ENCODE data around the gene CD300LF.
A peak's percentile ranks its signal among the peaks of the same experiment; 100 is the strongest.

The CD300LF gene

DNA sequence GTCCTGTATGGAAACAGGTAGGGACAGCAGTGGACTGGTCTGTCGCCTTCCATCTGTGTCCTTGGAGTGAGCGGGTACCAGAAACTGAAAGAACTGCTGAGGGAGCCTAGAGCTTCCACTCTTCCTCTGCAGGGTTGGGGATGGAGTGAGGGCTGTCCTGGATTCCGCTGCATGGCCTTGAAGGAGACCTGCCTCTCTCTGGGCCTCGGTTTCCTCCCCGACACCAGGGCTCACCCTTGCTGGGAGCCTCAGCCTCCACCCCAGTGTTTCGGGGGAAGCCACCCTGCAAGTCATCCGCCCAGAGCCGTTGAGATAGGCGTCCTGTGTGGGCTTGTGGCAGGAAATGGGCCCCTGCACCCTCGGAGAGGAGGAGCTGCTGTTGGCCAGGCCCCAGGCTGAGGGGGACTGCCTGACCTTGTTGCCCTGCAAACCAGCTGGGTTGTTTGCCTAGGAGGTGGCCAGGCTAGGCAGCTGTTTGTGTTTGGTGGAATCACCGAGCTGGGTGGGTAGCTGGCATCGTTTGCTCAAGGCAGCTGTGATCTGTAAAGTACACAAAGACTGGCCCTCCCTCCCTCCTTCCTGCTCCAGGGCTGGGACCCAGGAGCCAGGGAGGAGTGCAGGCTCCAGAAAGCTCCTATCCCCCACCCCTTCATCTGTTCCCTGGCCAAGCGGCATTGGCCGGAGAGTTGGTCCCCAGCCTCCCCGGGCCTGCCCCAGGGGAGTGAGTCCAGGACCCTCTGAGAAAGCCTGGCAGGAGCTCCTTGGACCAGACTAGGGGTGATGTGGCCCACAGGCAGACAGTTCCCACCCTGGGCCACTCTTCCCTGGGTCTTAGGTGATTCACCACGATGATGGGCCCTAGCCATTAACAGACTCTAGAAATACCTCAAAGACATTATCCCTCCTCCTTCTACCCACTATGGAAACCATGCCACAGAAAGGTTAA is 25.6 kb upstream of the CD300LF start:
- H3K4me3 ChIP-seq (ENCODE audit: low read depth, low read length): no peak overlapping the region
- in situ Hi-C loops (cut with HindIII; ENCODE audit: low sequenced_read_pairs): no loop called here
- TF ChIP-seq, protein P1, sequence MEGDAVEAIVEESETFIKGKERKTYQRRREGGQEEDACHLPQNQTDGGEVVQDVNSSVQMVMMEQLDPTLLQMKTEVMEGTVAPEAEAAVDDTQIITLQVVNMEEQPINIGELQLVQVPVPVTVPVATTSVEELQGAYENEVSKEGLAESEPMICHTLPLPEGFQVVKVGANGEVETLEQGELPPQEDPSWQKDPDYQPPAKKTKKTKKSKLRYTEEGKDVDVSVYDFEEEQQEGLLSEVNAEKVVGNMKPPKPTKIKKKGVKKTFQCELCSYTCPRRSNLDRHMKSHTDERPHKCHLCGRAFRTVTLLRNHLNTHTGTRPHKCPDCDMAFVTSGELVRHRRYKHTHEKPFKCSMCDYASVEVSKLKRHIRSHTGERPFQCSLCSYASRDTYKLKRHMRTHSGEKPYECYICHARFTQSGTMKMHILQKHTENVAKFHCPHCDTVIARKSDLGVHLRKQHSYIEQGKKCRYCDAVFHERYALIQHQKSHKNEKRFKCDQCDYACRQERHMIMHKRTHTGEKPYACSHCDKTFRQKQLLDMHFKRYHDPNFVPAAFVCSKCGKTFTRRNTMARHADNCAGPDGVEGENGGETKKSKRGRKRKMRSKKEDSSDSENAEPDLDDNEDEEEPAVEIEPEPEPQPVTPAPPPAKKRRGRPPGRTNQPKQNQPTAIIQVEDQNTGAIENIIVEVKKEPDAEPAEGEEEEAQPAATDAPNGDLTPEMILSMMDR (IDR thresholded peaks at IDR 0.05; ENCODE audit: low read depth, low read length, missing control alignments): no peak
- DNase-seq (ENCODE audit: low read depth): no peak

DNA sequence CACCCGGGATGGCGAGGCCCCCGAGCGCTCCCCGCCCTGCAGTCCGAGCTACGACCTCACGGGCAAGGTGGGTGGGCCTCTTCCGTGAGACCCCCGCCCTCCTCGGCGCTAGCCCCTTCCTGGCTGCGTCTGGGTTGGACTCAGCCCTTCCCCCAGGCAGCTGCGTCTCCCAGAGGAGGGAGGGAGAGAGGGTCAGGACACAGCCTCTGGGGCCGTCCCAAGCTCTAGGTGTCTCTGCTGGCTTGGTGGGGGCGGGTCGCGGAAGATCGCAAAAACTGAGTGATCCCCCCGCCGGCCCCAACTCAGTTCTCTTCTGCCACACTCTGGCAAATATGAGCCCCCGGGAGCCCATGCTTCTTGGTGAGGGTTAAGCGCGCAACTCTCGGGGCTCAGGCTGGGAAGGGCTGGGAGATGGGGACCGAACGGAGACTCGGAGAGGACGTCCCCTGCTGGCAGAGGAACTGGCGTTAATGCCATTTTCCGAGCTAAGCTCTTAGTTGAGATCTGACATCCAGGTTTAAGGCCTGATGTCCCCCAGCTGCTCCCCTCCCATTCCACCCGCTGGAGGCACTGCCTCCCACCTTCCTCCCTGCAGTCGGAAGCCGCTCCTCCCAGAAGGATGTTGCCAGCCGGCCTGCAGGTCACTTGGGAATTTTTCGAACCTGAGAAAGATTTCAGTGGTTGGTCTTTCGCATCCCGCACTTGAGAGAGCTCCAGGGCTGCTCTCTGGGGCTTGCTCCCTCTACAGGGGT is 24.8 kb upstream of the CD300LF start:
- in situ Hi-C loops (cut with HindIII; ENCODE audit: low sequenced_read_pairs): no loop called here
- DNase-seq (ENCODE audit: low read depth): no peak
- TF ChIP-seq, protein P1 (IDR thresholded peaks at IDR 0.05; ENCODE audit: low read depth, low read length, missing control alignments): peak; percentile 23
- H3K4me3 ChIP-seq (ENCODE audit: low read depth, low read length): no peak overlapping the region

DNA sequence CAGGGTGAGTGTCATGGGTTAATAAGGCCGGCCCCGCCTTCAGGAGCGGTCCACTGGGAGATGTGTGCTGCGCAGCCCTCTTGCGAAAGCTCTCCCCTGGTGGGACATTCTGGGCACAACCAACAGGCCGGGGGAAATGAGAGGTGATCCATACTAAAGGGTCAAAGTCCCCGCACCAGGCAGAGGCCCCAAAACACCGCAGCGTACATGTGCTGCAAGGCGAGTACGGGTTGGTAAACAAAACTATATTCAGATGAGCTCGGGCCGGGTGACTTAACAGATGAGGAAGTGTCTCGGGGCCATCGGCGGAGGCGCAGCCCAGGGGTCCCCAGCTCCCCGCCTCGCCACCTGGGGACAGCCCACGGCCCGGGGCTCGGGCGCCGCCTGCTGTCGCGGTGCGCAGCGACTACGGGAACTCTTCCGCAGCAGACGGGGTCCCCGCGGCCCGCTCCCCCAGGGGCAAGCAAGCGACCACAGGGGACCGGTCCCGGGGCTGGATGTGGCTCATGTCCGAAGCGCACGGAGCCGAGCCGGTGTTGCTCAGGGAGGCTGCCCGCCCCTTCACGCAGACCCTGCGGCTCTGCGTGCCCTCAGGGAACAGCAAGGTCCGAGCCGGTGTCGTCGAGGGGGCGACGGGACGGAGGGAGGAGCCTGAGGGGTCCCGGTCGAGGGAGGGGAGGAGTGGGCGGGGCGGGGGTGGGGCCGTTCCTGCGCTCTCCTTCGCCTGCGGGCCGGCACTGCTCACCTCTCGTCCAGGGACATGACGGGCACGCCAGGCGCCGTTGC is 24.0 kb upstream of the CD300LF start, which contains the start of gene RAB37:
RAB37 (plus strand) TSS at position 744 of the 786 bp plus-strand sequence; CDS start at position 761, 17 bp downstream.
- DNase-seq (ENCODE audit: low read depth): no peak
- in situ Hi-C loops (cut with HindIII; ENCODE audit: low sequenced_read_pairs): no loop called here
- H3K4me3 ChIP-seq (ENCODE audit: low read depth, low read length): no peak within 1 kb of the TSS
- TF ChIP-seq, protein P1 (IDR thresholded peaks at IDR 0.05; ENCODE audit: low read depth, low read length, missing control alignments): no peak

DNA sequence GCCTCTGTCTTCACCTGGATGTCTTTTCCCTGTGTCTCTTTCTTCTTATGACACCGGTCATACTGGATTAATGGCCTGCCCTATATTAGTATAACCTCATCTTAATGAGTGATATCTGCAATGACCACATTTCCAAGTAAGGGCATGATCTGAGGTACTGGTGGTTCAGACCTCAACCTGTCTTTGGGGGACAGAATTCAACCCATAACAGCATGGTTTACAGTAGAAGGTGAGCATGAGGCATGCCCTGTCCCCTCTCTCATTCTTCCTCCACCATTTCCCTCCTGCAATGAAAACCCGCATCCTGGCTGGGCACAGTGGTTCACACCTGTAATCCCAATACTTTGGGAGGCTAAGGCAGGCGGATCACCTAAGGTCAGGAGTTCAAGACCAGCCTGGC is 21.5 kb upstream of the CD300LF start:
- H3K4me3 ChIP-seq (ENCODE audit: low read depth, low read length): no peak overlapping the region
- TF ChIP-seq, protein P1 (IDR thresholded peaks at IDR 0.05; ENCODE audit: low read depth, low read length, missing control alignments): no peak
- in situ Hi-C loops (cut with HindIII; ENCODE audit: low sequenced_read_pairs): no loop called here
- DNase-seq (ENCODE audit: low read depth): no peak

DNA sequence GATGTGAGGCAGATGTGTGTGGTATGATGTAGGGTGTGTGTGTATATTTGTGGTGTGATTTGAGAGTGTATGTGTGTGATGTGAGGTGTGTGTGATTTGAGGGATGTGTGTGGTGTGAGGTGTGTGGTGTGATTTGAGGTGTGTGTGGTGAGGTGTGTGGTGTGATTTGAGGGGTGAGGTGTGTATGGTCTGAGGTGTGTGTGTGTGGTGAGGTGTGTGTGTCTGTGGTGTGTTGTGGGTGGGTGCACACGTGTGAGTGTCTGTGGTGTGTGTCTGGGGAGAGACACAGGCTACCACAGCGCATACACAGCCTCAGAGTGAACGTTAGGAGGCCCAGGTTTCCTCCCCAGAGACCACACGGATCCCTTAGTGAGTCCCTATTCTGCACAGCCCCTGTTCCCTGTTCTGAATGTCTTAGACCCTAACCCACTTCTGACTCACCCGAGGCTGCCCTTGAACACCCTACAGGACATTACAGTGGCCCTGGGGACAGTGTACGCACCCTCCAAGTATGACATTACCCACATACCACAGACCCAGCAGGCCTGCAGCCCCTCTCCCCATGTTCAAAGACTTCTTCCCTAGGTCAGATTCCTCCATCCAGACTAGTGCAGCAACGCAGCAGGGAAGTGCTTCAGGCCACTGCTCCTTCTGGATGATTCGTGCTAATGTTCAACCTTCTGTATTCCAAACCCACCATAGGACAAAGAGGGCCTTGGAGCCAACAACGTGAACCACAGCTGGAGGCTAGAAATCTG is 20.8 kb upstream of the CD300LF start:
- TF ChIP-seq, protein P1 (IDR thresholded peaks at IDR 0.05; ENCODE audit: low read depth, low read length, missing control alignments): no peak
- in situ Hi-C loops (cut with HindIII; ENCODE audit: low sequenced_read_pairs): no loop called here
- no peak overlapping the region for H3K4me3 ChIP-seq (ENCODE audit: low read depth, low read length)
- no peak for DNase-seq (ENCODE audit: low read depth)

Measured in astrocyte of the cerebellum (primary cell).